Bronchial epithelial cell (primary cell): ENCODE data around the gene FAM234B. TPM values are rescaled to one million over a fixed set of nuclear protein-coding genes. Genes with fewer than 3 reads are reported as not detected.
A peak's percentile ranks its signal among the peaks of the same experiment; 100 is the strongest.

Experiments used
- DNase-seq: peaks from one replicate; pipeline ENCODE4 v3.0.0-alpha.2; 2010; ENCODE audit warnings: low read depth
- FAIRE-seq: peaks from 2 replicates; lab custom pipeline; 2011; peaks lifted over from hg19 to GRCh38; lab: Jason Lieb, UNC
- H3K27me3 ChIP-seq: 2 replicates; pipeline ENCODE4 v1.5.1; 2011; ENCODE audit warnings: low read length; ENCODE audit not compliant: control insufficient read depth, insufficient read depth
- H3K36me3 ChIP-seq: 2 replicates; pipeline ENCODE4 v1.5.1; 2011; ENCODE audit warnings: low read length; ENCODE audit not compliant: control insufficient read depth, insufficient read depth
- H3K4me3 ChIP-seq: 2 replicates; pipeline ENCODE4 v1.5.1; 2011; ENCODE audit warnings: mild to moderate bottlenecking, low read depth, low read length, control low read depth
- total RNA-seq: library from RNA; depleted of rRNA; stranded (reverse); fragments of >200 nt; gene quantifications from 2 replicates; pipeline ENCODE4 v1.2.1, GENCODE V29; 2014
- TF ChIP-seq, protein P1 (sequence below): IDR thresholded peaks from 2 replicates; pipeline ENCODE4 v1.5.1; 2011; ENCODE audit warnings: mild to moderate bottlenecking, moderate library complexity, low read length, control low read depth, inconsistent platforms; ENCODE audit not compliant: insufficient read depth, severe bottlenecking

FAM234B gene
- total RNA-seq, 1 donor from 2014 or later = 2.4 TPM

DNA sequence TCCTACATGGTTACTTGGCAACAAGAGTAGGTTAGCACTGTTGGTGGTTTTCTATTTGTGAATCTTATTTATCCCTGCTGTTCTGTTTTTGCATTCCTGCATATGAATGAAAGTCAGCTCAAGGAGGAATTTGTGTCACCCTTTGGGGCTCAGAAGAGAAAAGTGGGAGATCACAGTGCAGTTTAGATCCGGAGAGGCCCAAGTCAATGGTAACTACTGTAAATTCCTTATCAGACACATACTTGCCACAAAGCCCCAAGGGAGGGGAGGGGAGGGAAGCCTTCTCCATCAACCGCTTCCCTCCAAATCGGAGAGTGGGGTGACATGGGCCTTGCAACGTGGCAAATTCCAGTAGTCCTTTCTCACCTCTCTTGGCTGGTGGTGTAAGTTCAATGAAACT lies 44.3 kb downstream of the FAM234B start:
- no peak for DNase-seq
- Histone ChIP-seq H3K36me3 (no peaks in the 10 kb centered on the region), H3K4me3 (no peak overlapping the region), H3K27me3 (no peaks in the 10 kb centered on the region)
- TF ChIP-seq, protein P1, sequence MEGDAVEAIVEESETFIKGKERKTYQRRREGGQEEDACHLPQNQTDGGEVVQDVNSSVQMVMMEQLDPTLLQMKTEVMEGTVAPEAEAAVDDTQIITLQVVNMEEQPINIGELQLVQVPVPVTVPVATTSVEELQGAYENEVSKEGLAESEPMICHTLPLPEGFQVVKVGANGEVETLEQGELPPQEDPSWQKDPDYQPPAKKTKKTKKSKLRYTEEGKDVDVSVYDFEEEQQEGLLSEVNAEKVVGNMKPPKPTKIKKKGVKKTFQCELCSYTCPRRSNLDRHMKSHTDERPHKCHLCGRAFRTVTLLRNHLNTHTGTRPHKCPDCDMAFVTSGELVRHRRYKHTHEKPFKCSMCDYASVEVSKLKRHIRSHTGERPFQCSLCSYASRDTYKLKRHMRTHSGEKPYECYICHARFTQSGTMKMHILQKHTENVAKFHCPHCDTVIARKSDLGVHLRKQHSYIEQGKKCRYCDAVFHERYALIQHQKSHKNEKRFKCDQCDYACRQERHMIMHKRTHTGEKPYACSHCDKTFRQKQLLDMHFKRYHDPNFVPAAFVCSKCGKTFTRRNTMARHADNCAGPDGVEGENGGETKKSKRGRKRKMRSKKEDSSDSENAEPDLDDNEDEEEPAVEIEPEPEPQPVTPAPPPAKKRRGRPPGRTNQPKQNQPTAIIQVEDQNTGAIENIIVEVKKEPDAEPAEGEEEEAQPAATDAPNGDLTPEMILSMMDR = no peak
- FAIRE-seq = no peak

DNA sequence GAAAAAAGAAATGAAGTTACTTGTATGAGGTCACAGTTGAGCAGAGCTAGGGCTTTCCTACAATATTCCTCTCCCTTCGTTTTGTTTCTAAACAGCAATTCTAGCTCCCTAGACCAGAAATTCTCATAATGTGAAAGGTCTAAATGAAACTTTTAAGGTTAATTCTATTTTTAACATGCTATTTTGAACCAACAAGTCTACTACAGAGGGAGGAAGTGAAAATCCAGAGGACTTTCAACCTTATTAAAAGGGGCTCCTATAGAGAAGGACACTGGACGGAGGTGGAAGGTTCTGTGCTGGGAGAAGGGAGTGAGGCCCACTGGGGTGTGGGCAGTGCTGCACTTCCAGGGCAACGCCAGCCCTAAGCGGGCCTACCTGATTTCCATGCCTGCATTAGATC lies 45.9 kb downstream of the FAM234B start:
- no peaks in the 10 kb centered on the region for H3K36me3 ChIP-seq
- H3K27me3 ChIP-seq = no peaks in the 10 kb centered on the region
- H3K4me3 ChIP-seq = no peak overlapping the region
- DNase-seq (no peak), FAIRE-seq (no peak)
- TF ChIP-seq, protein P1 = no peak

DNA sequence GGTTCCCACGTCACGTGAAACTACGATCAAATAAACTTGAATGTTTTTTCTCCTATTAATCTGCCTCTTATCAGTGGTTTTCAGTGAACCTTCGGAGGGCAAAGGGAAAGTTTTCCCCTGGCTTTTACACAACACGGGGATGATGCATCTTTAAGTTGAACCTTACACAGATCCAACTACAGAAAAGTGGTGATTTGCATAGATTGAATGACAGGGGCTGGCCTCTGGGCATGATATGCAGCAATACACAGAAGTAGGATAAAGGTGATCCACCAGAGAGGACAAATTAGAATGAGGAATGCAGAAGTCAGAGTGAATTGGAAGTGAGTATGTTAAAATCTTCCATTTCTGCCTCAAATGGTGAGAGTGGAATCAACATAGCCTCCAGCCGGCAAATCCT lies 47.7 kb downstream of the FAM234B start:
- Histone ChIP-seq H3K36me3 (no peaks in the 10 kb centered on the region), H3K27me3 (no peaks in the 10 kb centered on the region), H3K4me3 (no peak overlapping the region)
- TF ChIP-seq, protein P1 = no peak
- FAIRE-seq (no peak), DNase-seq (no peak)

DNA sequence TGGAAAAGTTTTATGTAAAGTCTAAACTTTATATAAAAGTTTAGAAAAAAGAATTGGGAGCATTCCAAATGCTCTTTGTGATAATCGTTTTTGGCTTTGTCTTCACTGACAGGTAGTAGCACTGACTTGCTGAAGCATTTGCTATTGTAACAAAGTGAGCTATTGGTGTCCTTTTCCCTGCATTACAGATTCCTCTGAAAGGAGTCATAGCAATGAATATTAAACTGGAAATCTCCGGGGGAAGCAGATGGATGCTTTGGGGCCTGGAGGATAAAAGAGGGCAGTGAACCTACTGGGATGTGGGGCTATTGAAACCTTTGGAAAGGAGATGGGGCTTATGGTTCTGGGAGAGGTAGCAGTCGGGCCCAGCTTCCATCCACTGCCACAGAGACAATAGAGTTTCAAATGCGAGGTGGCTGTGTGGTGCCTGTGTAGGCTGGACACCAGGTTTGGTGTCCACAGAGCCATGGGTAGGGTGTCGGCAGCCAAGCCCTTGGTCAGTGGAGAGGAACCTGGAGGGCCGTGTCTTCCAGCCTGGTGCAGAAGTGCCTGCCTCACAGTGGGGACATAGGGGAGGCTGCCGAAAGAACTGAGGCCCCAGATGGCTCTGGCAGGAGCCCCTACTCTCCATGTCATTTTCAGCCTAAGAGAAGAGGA lies 49.1 kb downstream of the FAM234B start:
- no peak for FAIRE-seq
- Histone ChIP-seq H3K27me3 (no peaks in the 10 kb centered on the region), H3K36me3 (no peaks in the 10 kb centered on the region), H3K4me3 (no peak overlapping the region)
- TF ChIP-seq, protein P1 = no peak
- no peak for DNase-seq

DNA sequence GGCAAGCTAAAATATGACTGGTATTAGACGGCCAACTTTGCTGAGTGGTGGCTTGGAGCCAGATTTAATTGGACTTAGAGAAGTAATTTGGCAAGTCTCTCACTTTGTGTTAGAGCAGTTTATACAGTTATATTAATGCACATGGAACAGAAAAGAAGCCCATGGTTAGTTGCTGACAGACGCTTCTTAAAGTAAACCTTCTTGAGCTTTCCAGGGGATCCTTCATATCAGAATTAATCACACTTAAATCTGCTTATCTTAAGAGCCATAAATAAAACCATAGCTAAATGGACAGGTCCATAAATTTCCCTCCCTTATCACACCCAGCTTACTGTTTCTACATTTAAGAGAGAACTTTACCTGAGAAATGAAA lies 49.7 kb downstream of the FAM234B start:
- H3K36me3 ChIP-seq = no peaks in the 10 kb centered on the region
- TF ChIP-seq, protein P1 = no peak
- H3K4me3 ChIP-seq = no peak overlapping the region
- DNase-seq (no peak), FAIRE-seq (no peak)
- no peaks in the 10 kb centered on the region for H3K27me3 ChIP-seq

DNA sequence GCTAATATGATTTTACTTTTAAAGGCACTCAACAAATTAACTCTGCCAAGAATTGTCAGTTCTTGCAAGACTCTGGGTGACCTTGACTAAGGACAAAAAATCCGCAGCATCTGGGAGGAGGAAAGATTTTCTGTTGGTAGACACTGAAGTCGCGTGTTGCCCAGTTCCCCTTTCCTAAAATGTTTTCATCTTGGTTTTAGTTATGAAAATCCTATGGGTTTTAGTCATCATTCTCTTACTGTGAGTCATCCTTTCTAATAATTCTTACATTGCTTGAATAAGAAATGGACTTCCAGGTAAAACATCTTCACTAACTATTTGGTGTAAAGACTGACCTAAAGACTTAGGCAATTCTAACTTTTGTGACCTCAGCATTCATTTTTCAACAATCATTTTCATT lies 50.2 kb downstream of the FAM234B start:
- TF ChIP-seq, protein P1 = no peak
- FAIRE-seq = no peak
- peak; percentile 74 for DNase-seq
- H3K36me3 ChIP-seq = no peaks in the 10 kb centered on the region
- no peak overlapping the region for H3K4me3 ChIP-seq
- H3K27me3 ChIP-seq = no peaks in the 10 kb centered on the region
